Esophagus muscularis mucosa (tissue), 4 donors: Measurements from ENCODE around the gene ATAD3B. TPM values are rescaled to one million over a fixed set of nuclear protein-coding genes. Genes with fewer than 3 reads are reported as not detected.
"Not testable (repeated sequence)": the region's sequence is repeated elsewhere in the genome, so short reads cannot be mapped to it uniquely, and the experiment has no call there.

Source experiments
- DNase-seq: peaks from one replicate; pipeline ENCODE4 v3.0.0-alpha.2; 2017; ENCODE audit errors: extremely low spot score
- H3K27ac ChIP-seq, 4 donors: fragments of 200-600 bp; sonication (generic); replicated peaks in 1 of 4; 1 replicate in 3 of 4; 2 replicates in 1 of 4; pipeline ENCODE4 v1.5.1; 2016 to 2019; ENCODE audit warnings: mild to moderate bottlenecking in 1 of 4
- H3K27me3 ChIP-seq, 4 donors: fragments of 200-600 bp; sonication (generic); one replicate each; pipeline versions ENCODE4 v1.5.1 to v1.6.0; 2016 to 2019
- H3K36me3 ChIP-seq, 4 donors: fragments of 200-600 bp; sonication (generic); one replicate each; pipeline ENCODE4 v1.5.1; 2016 to 2019
- H3K4me1 ChIP-seq, 4 donors: fragments of 200-600 bp; sonication (generic); one replicate each; pipeline ENCODE4 v1.5.1; 2016 to 2019
- H3K4me3 ChIP-seq, 4 donors: fragments of 200-600 bp; sonication (generic); 1 replicate in 2 of 4; 2 replicates in 2 of 4; pipeline ENCODE4 v1.5.1; 2016 to 2019; ENCODE audit warnings: mild to moderate bottlenecking in 4 of 4, moderate library complexity in 1 of 4
- H3K9me3 ChIP-seq, 4 donors: fragments of 200-600 bp; sonication (generic); 1 replicate in 3 of 4; 2 replicates in 1 of 4; pipeline ENCODE4 v1.5.1; 2016 to 2019
- EP300 ChIP-seq: sonication (generic); formaldehyde crosslinking; IDR thresholded peaks from one replicate; pipeline ENCODE4 v1.6.1; 2017; ENCODE audit warnings: antibody characterized with exemption
- POLR2A ChIP-seq: fragments of 450-650 bp; IDR thresholded peaks from one replicate; pipeline ENCODE4 v1.6.1; 2017; ENCODE audit warnings: antibody characterized with exemption, moderate library complexity, mild to moderate bottlenecking, low read depth
- POLR2AphosphoS5 ChIP-seq, 2 donors: sonication (generic); formaldehyde crosslinking; IDR thresholded peaks; one replicate each; pipeline ENCODE4 v1.6.1; 2017; ENCODE audit warnings: antibody characterized with exemption in 2 of 2
- WGBS: methylation state at CpG from one replicate; pipeline ENCODE4 v1.1.5; 2018; 5-methylcytosine and 5-hydroxymethylcytosine counted together
- intact Hi-C: fragments of 100-400 bp; cut with DNase I; formaldehyde crosslinking; loops from one replicate; pipeline ENCODE4 v1.15.1; 2023
- total RNA-seq, 4 donors: library from RNA; depleted of rRNA; stranded (reverse); fragments of >200 nt; gene quantifications; one replicate each; pipeline versions ENCODE4 v1.1.0 to v1.2.1, GENCODE V29; 2016
- TF ChIP-seq, protein P1 (sequence below), 3 experiments: fragments of 200-600 bp in 2 of 3; fragments of 450-650 bp in 1 of 3; sonication (generic) in 2 of 3; IDR thresholded peaks; one replicate each; pipeline ENCODE4 v1.5.1; 2017 to 2019; ENCODE audit warnings: antibody characterized with exemption in 3 of 3, mild to moderate bottlenecking in 2 of 3, moderate library complexity in 1 of 3

Gene ATAD3B
- total RNA-seq, 4 donors from 2014 or later = 9.7 to 14.9 (median 10.0) TPM

DNA sequence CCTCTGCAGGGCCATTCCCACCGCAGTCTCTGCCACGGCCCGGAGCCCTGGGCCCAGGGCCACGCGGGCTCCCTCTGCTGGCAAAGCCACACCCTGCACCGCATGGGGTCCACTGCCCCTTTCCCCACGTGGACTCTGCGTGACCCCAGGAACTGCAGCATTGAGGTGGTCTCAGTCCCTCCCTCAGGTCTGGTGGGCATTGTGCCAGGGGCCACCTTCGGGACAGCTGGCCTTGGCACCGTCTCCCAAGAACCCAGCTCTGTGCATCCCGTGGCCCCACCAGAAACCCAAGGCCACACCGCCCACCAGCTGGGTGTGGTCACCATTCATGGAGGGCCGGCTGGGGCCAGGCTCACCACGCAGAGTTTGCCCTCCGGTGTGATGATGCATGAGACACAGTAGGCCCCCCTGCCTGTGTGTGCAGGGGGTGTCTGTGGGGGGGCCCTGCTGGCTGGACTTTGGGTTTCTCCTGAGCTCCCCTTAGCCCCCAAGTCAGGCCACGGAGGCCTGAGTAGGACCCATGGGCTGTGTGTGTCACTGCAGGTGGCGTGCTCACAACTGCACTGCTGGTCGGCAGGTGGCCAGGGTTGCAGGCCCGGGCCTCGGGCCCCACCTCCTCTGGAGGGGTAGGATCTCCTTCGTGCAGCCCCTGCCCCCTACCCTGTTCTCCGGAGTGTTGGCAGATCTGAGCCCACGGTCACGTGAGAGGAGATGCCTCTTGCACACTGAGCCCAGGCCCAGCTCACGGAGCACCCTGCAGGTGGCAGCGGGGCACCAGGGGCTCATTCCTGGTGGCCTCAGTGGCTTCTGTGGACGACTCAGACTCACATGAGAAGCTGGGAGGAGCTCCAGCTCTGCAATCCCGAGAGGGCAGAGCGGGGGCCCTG, 30.3 kb upstream of the ATAD3B start:
- intact Hi-C loops = loop anchor here (2.0 kb wide), 1 partner anchor 38 kb away; no protein-coding TSS in a partner anchor
- H3K27me3 ChIP-seq = no peaks in the 10 kb centered on the region
- H3K4me3 ChIP-seq = no peak overlapping the region
- no peak for DNase-seq
- WGBS = 53% methylated on average over 8 of the region's 29 CpGs
- no peak for TF ChIP-seq EP300
- TF ChIP-seq, protein P1, sequence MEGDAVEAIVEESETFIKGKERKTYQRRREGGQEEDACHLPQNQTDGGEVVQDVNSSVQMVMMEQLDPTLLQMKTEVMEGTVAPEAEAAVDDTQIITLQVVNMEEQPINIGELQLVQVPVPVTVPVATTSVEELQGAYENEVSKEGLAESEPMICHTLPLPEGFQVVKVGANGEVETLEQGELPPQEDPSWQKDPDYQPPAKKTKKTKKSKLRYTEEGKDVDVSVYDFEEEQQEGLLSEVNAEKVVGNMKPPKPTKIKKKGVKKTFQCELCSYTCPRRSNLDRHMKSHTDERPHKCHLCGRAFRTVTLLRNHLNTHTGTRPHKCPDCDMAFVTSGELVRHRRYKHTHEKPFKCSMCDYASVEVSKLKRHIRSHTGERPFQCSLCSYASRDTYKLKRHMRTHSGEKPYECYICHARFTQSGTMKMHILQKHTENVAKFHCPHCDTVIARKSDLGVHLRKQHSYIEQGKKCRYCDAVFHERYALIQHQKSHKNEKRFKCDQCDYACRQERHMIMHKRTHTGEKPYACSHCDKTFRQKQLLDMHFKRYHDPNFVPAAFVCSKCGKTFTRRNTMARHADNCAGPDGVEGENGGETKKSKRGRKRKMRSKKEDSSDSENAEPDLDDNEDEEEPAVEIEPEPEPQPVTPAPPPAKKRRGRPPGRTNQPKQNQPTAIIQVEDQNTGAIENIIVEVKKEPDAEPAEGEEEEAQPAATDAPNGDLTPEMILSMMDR (IDR thresholded peaks at IDR 0.05) = peak; percentile 89 to 97 (median 94)
- TF ChIP-seq POLR2AphosphoS5 (IDR thresholded peaks at IDR 0.05) = peak in 1 of 2 donors; percentile 24
- no peak for TF ChIP-seq POLR2A
- H3K4me1 ChIP-seq = peaks cover 26 to 64% (median 56%) of the 10 kb centered on the region in 4 donors
- no peaks in the 10 kb centered on the region for H3K9me3 ChIP-seq
- peak overlapping the region; percentile 43 to 74 (median 60) for H3K27ac ChIP-seq
- peaks cover 0 to 24% (median 12%) of the 10 kb centered on the region in 4 donors for H3K36me3 ChIP-seq

DNA sequence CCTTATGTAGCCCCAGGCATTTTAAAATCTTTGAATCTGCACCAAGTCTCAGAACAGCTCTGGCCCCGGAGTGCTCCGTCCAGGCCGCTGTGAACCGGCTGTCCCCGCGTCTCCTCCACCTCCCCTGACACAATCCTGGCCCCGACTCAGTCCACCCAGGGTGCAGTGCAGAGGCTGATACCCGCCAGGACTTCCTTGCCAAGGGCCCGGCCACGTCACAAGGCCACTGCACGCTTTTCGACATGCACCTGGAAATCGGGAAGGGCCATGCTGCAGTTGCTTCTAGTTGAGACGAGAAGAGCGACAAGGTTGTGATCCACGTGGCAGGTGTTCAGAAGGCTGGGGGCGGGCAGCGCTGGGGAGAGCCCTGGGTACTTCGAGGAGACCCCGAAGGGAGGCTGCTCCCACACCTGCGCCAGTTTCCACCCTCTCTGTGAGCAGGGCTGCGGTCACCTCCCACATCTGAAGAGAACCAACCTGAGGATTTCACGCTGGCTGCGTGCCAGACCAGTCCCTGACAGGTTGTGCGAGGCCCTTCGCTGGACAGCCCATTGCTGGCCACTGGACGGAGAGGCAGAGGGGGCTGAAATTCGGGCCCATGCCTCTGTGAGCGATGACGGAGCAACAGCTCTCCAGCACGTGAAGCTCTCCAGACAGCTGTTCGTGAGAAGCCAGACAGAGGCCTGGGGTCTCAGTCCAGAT, 29.3 kb upstream of the ATAD3B start:
- peaks cover 0 to 23% (median 12%) of the 10 kb centered on the region in 4 donors for H3K36me3 ChIP-seq
- intact Hi-C loops = no loop called here
- DNase-seq = no peak
- peak overlapping the region; percentile 59 to 74 (median 60) for H3K27ac ChIP-seq
- peaks cover 17 to 55% (median 46%) of the 10 kb centered on the region in 4 donors for H3K4me1 ChIP-seq
- H3K27me3 ChIP-seq = no peaks in the 10 kb centered on the region
- H3K9me3 ChIP-seq = no peaks in the 10 kb centered on the region
- no peak for TF ChIP-seq EP300
- TF ChIP-seq, protein P1 (IDR thresholded peaks at IDR 0.05) = no peak
- TF ChIP-seq POLR2A = no peak
- peak; percentile 28 to 55 for TF ChIP-seq POLR2AphosphoS5 (IDR thresholded peaks at IDR 0.05)
- 67% methylated on average over 25 of the region's 32 CpGs for WGBS
- H3K4me3 ChIP-seq = no peak overlapping the region

DNA sequence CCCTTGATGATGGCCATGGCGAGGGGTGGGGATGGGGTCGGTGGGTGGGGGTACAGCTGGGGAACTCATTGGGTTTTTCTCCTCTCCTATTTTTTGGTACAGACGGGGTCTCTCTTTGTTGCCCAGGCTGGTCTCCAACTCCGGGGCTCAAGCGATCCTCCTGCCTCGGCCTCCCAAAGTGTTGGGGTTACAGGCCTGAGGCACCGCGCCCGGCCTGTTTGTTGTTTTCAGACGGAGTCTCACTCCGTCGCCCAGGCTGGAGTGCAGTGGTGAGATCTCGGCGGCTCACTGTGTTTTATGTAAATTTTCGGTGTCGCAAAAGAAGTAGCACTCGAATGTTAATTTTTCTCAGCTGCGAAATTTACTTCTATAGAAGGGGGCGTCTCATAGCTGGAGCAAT, 24.9 kb upstream of the ATAD3B start:
- H3K36me3 ChIP-seq, DNase-seq, H3K27ac ChIP-seq, H3K27me3 ChIP-seq, H3K4me3 ChIP-seq, intact Hi-C loops, H3K9me3 ChIP-seq: not testable (repeated sequence)
- WGBS = 91% methylated on average over 18 of the region's 19 CpGs
- H3K4me1 ChIP-seq = peaks cover 2 to 11% (median 10%) of the 10 kb centered on the region in 4 donors

GRCh38 chr1:1449099-1449739, 22.3 kb upstream of the ATAD3B start, which contains the start of gene ATAD3C:
ATAD3C (plus strand) TSS chr1:1449689; CDS start chr1:1450684, 995 bp downstream.
- Histone ChIP-seq H3K9me3 (no peaks in the 10 kb centered on the region), H3K36me3 (no peaks in the 10 kb centered on the region), H3K4me3 (no peak within 1 kb of the TSS), H3K27ac (no peak within 1 kb of the TSS), H3K4me1 (no peaks in the 10 kb centered on the region), H3K27me3 (peaks cover 0 to 9% (median 0%) of the 10 kb centered on the region in 4 donors)
- intact Hi-C loops = no loop called here
- 86% methylated on average over 6 of the region's 6 CpGs for WGBS
- no peak for DNase-seq
- TF ChIP-seq POLR2A (no peak), POLR2AphosphoS5 (IDR thresholded peaks at IDR 0.05) (no peak), EP300 (no peak)
- TF ChIP-seq, protein P1 (IDR thresholded peaks at IDR 0.05) = no peak

- H3K36me3 ChIP-seq, H3K27me3 ChIP-seq, intact Hi-C loops, DNase-seq, H3K9me3 ChIP-seq, H3K4me3 ChIP-seq, H3K27ac ChIP-seq, H3K4me1 ChIP-seq: not testable (repeated sequence)
- 88% methylated on average over 14 of the region's 22 CpGs for WGBS
Observed at GRCh38 chr1:1450616-1451015, 20.9 kb upstream of the ATAD3B start.
